ENCODE measurements around the gene RAB39B.
"Not testable (repeated sequence)": the region's sequence is repeated elsewhere in the genome, so short reads cannot be mapped to it uniquely, and the experiment has no call there.

The RAB39B gene

GRCh38 chrX:155279873-155280272, 15.6 kb upstream of the RAB39B start:
- Histone ChIP-seq H3K27me3 (ENCODE audit: insufficient read depth, low read length, poor library complexity, severe bottlenecking) (no peaks in the 10 kb centered on the region), H3K9me3 (ENCODE audit: insufficient read depth, low read depth, low read length) (no peaks in the 10 kb centered on the region), H3K9me2 (replicated peaks; ENCODE audit: low read depth, low read length) (no peaks in the 10 kb centered on the region), H4K20me1 (ENCODE audit: insufficient read depth, low read length, poor library complexity, severe bottlenecking) (no peaks in the 10 kb centered on the region), H3K36me3 (ENCODE audit: insufficient read depth, low read length) (no peaks in the 10 kb centered on the region), H3K9ac (ENCODE audit: low read depth, low read length, poor library complexity, severe bottlenecking) (no peak overlapping the region), H3K4me2 (ENCODE audit: low read depth, low read length, poor library complexity, severe bottlenecking) (no peak overlapping the region), H3K79me2 (ENCODE audit: insufficient read depth, low read length) (no peaks in the 10 kb centered on the region), H3K4me1 (ENCODE audit: insufficient read depth, low read length, poor library complexity, severe bottlenecking) (no peaks in the 10 kb centered on the region), H3F3A (ENCODE audit: low read depth) (no peaks in the 10 kb centered on the region), H3K4me3 (ENCODE audit: low read length, poor library complexity, severe bottlenecking) (no peak overlapping the region), H2AFZ (ENCODE audit: low read length) (no peak overlapping the region)
- TF ChIP-seq EZH2phosphoT487 (IDR thresholded peaks at IDR 0.05; ENCODE audit: borderline replicate concordance) (no peak), CTCF (conservative IDR thresholded peaks at IDR 0.05; ENCODE audit: low read length) (no peak)

- H3K36me3 ChIP-seq (ENCODE audit: insufficient read depth, low read length), result no peaks in the 10 kb centered on the region
- H3K9ac ChIP-seq (ENCODE audit: low read depth, low read length, poor library complexity, severe bottlenecking), result no peak overlapping the region
- H2AFZ ChIP-seq (ENCODE audit: low read length), result no peak overlapping the region
- H3K27me3 ChIP-seq (ENCODE audit: insufficient read depth, low read length, poor library complexity, severe bottlenecking), result no peaks in the 10 kb centered on the region
- H3K4me1 ChIP-seq (ENCODE audit: insufficient read depth, low read length, poor library complexity, severe bottlenecking), result no peaks in the 10 kb centered on the region
- no peaks in the 10 kb centered on the region for H3K9me3 ChIP-seq (ENCODE audit: insufficient read depth, low read depth, low read length)
- TF ChIP-seq EZH2phosphoT487 (IDR thresholded peaks at IDR 0.05; ENCODE audit: borderline replicate concordance) (no peak), CTCF (conservative IDR thresholded peaks at IDR 0.05; ENCODE audit: low read length) (no peak)
- H3K79me2 ChIP-seq (ENCODE audit: insufficient read depth, low read length), result no peaks in the 10 kb centered on the region
- H4K20me1 ChIP-seq (ENCODE audit: insufficient read depth, low read length, poor library complexity, severe bottlenecking), result no peaks in the 10 kb centered on the region
- no peaks in the 10 kb centered on the region for H3F3A ChIP-seq (ENCODE audit: low read depth)
- H3K9me2 ChIP-seq (replicated peaks; ENCODE audit: low read depth, low read length), result no peaks in the 10 kb centered on the region
- H3K4me3 ChIP-seq (ENCODE audit: low read length, poor library complexity, severe bottlenecking), result no peak overlapping the region
- H3K4me2 ChIP-seq (ENCODE audit: low read depth, low read length, poor library complexity, severe bottlenecking), result no peak overlapping the region
These were observed 6.7 kb upstream of the RAB39B start for GRCh38 chrX:155270969-155271368.

GRCh38 chrX:155267995-155268394, 3.7 kb upstream of the RAB39B start:
- not testable (repeated sequence) for H2AFZ ChIP-seq (ENCODE audit: low read length); H4K20me1 ChIP-seq (ENCODE audit: insufficient read depth, low read length, poor library complexity, severe bottlenecking); H3F3A ChIP-seq (ENCODE audit: low read depth); H3K4me1 ChIP-seq (ENCODE audit: insufficient read depth, low read length, poor library complexity, severe bottlenecking); H3K9ac ChIP-seq (ENCODE audit: low read depth, low read length, poor library complexity, severe bottlenecking); H3K4me3 ChIP-seq (ENCODE audit: low read length, poor library complexity, severe bottlenecking); H3K27me3 ChIP-seq (ENCODE audit: insufficient read depth, low read length, poor library complexity, severe bottlenecking); H3K79me2 ChIP-seq (ENCODE audit: insufficient read depth, low read length); H3K36me3 ChIP-seq (ENCODE audit: insufficient read depth, low read length); H3K4me2 ChIP-seq (ENCODE audit: low read depth, low read length, poor library complexity, severe bottlenecking); H3K9me3 ChIP-seq (ENCODE audit: insufficient read depth, low read depth, low read length); H3K9me2 ChIP-seq (replicated peaks; ENCODE audit: low read depth, low read length)

- Histone ChIP-seq H3K27me3 (ENCODE audit: insufficient read depth, low read length, poor library complexity, severe bottlenecking) (no peaks in the 10 kb centered on the region), H3K9me3 (ENCODE audit: insufficient read depth, low read depth, low read length) (no peaks in the 10 kb centered on the region), H3K4me2 (ENCODE audit: low read depth, low read length, poor library complexity, severe bottlenecking) (no peak overlapping the region), H2AFZ (ENCODE audit: low read length) (no peak overlapping the region), H3F3A (ENCODE audit: low read depth) (no peaks in the 10 kb centered on the region), H3K4me1 (ENCODE audit: insufficient read depth, low read length, poor library complexity, severe bottlenecking) (peaks cover 12% of the 10 kb centered on the region), H4K20me1 (ENCODE audit: insufficient read depth, low read length, poor library complexity, severe bottlenecking) (no peaks in the 10 kb centered on the region), H3K4me3 (ENCODE audit: low read length, poor library complexity, severe bottlenecking) (no peak overlapping the region), H3K9me2 (replicated peaks; ENCODE audit: low read depth, low read length) (no peaks in the 10 kb centered on the region), H3K79me2 (ENCODE audit: insufficient read depth, low read length) (peaks cover 20% of the 10 kb centered on the region), H3K36me3 (ENCODE audit: insufficient read depth, low read length) (no peaks in the 10 kb centered on the region), H3K9ac (ENCODE audit: low read depth, low read length, poor library complexity, severe bottlenecking) (no peak overlapping the region)
- no peak for TF ChIP-seq CTCF (conservative IDR thresholded peaks at IDR 0.05; ENCODE audit: low read length)
- TF ChIP-seq EZH2phosphoT487 (IDR thresholded peaks at IDR 0.05; ENCODE audit: borderline replicate concordance), result no peak
These were observed 2.1 kb upstream of the RAB39B start for GRCh38 chrX:155266439-155266838.
